NCI-H1694 treated with DMSO at 0.1 percent for 48 hours (cell line): ENCODE results near the gene GFPT1.

ENCODE experiments used
- DNase-seq: peaks from one replicate; lab custom pipeline; 2025; lab: John Stamatoyannopoulos, UW

GFPT1 gene

DNA sequence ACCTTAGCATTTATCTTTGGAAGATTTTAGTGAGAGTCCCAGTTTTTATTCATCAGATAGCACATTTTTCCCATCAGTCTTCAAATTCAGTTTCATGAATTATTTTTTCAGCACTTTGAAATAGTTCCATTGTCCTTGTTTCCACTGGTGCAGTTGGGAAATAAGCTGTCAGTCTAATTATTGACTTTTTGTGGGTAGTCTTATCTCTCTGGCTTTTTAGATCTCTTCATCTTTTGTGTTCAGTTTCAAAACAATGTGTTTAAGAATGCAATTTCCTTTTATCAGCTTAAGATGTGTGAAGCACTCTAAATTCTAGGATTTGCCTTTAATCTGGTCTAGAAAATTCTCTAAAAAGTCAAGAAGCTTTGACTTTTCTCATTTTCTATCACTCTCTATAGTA is 70.5 kb downstream of the GFPT1 start:
- DNase-seq: no peak

DNA sequence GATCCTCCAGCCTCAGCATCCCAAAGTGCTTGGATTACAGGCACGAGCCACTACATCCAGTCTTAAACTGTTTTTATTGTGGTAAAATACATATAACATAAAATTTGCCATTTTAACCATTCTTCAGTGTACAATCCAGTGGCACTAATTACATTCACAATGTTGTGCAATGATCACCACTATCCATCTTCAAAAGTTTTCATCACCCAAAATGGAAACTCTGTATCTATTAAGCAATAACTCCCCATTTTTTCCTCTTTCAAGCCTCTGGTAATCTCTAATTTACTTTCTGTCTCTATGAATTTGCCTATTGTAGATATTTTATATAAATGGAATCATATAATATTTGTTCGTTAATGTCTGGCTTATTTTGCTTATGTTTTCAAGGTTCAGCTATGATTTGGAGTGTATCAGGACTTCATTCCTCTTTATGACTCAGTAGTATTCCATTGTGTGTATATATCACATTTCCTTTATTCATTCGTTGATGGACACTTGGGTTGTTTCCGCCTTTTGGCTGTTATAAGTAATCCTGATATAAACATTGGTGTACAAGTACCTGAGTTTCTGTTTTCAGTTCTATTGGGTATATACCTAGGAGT is 71.8 kb downstream of the GFPT1 start:
- DNase-seq: no peak

DNA sequence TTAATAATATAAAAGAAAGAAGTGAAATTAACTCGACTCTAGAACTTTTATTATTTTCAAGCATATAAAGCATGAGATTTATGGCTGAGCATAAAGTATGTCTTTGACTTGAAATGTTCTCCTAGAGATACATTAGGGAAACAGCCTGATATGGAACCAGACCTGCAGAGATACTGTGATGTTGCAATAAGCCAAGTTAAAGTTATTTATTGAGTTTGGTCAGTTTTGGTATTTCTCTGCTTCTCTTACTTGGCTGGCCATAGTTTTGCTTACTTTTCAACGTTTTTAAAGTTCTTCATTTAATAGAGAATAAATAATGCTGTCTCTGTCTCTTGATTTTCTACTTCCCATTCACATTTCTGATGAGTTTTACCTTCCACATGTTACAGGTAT is 76.0 kb downstream of the GFPT1 start:
- DNase-seq: no peak

DNA sequence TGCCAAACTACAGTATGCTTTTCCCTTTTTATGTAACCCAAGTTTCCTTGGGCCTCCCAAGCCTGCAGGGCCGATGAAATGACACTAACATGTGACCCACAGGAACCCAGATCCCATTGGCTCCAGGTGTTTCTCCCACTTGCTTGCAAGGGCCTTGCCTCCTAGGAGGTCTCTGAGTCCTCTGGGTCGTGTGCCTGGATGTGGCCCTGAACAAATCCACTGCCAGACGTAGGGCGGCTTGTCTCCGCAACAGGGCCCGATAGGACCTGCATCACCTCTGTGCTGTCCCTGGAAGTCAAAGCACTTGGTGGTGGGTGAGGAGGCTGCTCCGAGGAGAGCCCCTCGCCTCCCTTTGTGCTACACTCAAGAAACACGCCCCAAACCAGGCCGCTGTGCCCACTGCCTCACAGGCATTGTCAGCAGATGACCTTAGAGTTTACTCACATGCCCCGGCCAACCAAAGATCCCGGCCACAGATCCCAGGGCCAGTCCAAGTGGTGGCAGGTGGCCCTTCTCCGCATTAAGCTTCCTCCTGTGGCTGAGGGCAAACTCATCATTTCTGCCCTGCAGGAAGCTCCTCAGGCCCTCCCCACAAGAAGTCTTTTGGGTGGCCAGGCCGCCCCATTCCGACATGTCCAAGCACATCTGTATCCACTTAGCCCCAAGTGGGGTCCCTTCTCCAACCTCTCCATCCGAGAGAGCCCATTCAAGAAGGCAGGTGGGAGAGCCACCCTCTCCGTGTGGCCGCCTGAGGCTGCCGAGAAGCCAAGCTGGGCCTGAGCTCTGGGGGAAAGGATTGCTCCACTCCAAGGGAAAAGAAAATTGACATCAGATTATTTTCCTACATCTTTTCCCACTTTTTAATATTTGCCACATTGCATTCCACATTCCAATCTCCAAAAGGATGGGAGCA is 76.7 kb downstream of the GFPT1 start:
- no peak for DNase-seq

DNA sequence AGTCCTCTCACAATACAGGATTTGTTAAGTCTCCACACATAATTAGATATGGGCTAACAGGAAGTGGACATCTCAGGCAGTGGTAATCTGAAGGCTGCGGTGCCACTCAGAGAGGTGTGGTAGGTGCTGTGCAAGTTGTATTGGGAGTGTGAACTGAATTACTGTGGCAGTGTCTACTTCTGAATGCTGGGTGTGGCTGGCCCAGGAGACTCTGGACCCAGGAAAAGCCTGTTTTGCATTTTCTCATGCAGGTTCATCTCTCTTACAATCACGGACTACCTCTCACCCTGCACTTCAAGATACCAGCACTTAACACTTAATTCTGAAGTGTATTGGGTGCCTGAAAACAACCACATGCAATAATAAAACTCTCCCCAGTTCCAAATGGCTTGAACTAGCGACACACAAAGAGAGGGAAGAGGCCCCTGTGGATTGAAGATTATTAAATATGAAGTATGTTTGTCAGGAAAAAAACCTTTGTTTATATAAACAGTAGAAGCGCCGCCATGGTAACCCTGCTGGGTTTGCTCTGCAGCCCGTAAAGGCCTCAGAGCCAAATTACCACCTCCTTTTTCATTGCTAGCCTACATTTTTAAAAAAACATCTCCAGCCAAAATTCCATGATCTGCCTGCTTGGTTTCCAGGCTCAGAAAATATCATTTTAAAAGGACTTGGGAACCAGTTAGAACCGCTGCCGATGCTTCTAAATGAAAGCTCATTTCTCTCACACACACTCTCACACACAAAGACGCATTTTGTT is 77.5 kb downstream of the GFPT1 start:
- no peak for DNase-seq

DNA sequence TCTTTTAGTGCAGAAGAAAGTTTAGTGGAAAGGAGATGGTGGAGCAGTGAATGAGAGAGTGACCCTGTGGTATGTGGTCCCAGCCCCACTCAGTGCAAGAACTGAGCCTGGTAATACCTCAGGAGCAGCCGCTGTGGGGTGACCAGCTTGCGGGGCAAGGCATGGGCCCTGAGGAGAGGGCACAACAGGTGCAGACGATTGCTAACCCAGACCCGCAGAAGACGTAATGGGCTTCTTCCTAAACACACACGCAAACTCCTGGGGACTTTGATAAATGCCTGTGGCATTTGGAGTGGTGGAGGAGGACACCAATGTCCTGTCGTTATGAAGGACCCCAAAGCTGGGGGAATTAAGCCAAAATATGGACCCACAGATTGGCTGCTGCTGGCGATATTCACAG is 78.7 kb downstream of the GFPT1 start:
- DNase-seq: no peak

DNA sequence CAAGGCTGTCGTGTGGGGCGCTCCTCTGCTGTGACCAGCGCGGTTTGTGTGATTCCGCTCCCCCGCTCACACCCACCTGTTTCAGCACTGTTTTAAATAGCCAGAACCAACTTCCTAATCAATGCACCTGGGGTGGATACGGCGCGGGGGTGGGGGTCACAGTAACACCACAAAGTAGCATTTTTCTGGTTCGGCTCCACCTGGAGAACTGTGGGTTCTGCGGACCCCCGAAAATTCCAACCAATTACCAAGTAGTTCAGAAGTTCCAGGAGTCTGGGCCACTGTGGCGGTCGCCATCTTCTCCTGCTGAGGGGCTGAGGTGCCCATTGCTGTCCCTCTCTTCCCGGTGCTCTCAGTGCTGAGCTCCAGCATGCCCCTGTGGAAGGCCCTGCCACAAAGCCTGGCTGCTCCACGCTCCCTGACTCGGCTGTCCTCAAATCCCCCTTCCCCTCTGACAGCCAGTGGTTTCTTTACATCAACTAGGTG is 79.4 kb downstream of the GFPT1 start:
- DNase-seq: no peak

DNA sequence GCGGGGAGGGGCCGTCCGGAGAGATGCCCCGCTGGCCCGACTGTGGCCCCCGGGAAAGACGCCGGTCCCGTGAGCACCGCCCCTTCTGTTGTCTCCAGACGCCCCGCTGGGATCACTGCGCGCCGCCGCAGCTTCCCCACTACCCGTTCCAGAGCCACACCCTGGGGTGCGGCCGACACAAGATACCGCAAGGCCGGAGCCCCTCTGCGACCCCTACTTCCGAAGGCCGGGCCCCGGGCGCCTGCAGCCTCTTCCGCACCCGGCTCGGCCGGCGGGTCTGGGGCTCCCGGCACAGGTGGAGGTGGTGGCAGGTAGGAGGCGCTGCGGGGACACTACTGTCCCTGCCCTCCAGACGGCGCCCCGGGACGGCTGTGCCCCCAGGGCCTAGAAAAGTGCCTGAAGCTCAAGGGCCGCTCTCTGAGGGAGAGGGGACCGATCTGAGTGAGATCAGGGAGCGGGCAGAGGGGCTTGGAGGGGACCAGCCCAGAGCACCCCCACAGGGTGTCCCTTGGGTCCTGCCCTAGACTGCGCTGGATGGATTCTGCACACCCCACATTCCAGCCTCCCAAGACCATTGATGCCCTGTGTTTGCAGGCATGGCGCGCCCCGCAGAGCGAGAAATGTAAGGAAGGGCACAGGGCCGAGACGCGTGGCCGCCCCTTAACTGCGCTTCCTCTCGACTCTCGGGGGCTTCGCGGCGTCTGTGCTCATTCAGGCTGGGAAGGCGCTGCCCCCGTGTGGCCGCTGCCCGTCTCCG is 80.0 kb downstream of the GFPT1 start:
- DNase-seq: peak; percentile 70

DNA sequence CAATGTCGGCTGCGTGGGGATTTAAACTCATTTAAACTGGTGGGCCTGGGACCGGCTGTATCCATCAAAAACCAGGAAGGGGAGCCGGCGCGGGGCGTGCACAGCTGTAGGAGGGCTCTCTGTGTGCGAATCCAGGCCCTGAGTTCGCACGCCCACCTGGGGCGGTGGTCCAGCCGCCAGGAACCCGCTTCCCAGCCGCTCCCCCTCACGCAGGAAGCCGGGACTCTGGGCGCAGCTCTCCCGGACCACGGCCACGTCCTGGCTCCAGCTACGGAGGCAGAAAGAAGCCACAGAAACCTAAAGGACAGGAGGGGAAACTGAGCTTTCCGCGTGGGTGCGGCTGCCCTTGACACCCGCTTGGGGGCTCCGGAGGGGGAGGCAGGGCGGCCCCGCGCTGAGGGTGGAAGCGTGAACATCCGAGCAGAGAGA is 80.6 kb downstream of the GFPT1 start:
- no peak for DNase-seq

DNA sequence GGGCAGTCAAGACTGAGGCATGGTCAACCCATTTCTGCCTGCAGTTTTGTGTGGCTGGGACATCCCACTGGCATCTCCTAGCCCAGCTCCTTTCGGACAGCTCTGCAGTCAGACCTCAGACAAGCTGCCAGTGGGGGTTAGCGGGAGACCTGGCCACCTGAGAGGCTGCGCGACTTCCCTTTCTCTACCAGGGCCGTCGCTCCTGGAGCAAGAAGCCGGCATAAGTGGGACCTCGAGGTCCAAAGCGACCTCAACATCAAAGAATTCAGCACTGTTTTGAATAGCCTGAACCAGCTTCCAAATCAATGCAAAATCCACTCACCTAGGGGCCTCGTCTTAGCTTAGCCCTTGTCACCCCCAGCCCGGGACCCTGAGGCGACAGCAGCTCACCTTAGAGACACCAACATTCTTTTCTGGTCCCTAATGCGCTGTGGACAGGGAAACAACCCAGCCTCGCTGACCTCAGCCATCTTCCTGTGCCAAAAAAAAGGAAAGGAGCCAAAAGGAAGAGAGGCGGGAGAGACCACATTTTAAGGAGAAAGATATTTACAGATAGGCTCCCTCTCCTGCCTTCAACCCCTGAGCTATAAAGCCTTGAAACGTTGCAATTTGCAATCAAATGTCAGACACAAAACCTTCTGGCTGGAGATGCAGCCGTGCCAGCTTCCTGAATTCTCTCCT is 81.2 kb downstream of the GFPT1 start:
- no peak for DNase-seq

DNA sequence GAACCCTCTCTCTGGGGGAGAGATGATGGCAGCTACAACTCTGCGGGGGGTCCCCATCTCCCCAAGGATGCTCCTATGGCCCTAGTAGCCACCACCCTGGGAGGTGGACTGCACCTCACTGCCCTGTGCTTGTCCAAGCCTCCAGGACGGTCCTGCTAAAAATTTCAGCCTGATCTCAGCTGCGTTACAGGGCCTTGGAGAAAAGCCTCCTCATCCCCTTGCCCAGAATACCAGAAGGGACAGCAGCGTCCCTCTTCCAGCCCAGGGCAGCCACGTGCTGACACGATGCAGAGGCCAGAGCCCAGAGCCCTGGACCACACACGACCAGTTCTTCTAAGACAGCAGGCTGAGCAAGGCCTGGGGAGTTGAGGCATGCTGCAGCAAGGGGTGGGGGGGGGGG is 81.9 kb downstream of the GFPT1 start:
- no peak for DNase-seq

DNA sequence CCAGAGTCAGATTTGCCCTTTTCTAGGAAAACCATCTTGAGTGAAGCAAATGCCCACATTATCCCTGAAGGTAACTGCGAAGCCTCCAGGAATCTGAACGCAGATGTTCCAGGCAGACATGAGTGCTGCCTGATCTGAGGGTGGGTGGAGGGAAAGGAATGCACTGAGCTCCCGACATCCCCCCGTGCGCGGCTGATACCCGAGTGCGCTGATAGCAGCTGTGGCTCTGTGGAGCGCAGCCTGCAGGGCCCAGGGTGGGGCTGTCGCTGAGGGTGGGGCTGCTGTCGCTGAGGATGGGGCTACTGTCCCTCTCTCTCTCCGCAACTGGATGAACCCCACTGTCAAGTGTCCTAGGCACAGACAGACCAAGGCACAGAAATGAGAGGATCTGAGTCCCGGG is 82.4 kb downstream of the GFPT1 start:
- DNase-seq: no peak

DNA sequence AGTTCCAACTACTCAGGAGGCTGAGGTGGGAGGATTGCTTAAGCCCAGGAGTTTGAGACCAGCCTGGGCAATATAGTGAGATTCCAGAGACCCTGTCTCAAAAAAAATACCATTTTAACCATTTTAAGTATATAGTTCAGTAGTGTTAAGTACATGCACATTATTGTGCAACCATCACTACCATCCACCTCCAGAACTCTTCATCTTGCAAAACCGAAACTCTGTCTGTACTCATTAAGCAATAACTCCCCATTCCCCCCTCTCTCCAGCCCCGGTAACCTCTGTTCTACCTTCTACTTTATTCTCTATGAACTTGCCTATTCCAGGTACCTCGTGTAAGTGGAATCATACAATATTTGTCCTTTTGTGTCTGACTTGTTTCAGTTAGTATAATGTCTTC is 86.4 kb downstream of the GFPT1 start:
- no peak for DNase-seq

DNA sequence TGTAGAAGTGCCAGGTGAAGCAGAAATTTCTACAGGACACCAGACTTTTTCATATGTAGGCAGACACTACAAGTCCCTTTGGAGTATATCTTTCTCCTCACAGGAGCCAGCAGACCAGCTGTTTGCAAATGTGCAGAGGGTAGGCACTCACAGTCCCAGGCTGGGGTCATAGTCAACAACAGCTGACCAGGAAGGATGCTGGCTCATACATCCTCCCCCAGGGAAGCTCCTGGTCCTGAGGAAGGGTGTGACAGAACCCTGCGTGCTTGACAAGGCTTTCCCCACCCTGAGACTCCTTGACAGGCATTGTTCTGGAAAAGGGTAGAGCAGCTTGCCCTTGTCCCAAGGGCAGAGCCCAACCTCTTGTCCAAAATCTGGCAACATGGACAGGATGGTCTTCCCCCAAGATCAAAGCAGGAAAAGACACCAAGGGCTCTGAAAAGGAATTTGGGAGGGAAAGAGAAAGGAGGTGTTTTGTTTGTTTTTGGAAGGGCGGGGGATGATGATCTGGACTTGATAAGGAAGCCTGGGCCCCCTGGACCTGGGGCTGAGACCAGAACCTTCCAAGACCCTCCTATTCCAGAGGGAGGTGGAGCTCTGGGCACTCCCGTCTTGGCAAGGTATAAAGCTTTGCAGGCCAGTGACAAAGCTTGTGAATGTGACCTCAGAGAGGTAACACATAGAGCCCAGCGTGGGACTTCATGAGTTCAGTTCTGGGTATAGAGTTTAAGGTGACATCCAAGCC is 87.1 kb downstream of the GFPT1 start:
- no peak for DNase-seq

DNA sequence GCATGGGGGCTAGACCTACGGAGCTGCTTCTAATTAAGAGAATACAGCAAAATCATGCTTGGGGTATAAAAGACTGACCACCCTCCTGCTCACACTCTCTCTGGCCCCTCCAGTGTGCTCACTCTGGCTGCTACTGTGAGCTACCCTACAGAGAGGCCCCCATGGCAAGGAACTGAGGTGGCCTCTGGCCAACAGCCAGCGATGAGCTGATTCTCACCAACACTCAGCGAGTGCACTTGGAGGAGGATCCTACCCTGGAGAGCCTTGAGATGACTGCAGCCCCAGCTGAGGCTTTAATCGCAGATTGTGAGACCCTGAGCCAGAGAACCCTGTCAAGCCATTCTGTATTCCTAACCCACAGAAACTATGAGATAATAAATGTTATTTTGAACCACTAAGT is 88.2 kb downstream of the GFPT1 start:
- no peak for DNase-seq

DNA sequence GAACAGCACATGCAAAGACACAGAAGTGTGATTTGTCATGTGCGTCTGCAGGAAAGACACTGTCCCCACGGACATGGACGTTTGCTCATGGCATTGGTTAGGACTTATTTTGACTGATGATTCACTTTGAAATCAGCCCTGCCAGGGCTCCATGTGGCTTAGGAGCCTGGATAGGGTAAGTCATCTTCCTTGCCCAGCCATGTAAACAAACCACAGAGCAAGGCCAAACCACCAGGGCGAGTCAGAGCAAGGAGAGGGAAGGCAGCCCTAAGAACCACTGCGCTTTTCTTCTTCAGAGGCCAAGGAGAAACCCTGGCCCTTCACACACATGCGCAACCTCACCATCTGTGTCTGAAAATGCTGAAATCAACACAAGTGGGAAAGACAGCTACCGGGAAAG is 88.8 kb downstream of the GFPT1 start:
- DNase-seq: no peak

DNA sequence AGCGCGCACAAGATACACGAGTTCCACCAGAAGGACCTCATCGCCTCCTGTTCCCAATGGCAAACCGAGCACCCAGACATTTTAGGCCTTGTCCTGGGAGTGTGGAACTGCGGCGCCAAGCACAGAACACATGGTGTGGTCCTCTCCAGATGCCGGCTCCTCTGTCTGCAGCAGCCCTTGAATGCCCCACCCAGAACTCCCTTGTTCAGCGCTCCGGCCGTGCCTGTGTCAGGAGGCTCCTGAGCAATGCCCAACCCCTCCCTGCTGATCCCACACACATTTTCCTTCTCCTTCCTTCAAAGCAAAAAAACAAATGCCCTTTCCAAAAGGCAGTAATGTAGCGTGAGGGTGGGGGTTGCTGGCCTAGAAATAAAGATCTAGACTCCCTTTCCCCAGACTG is 89.8 kb downstream of the GFPT1 start:
- DNase-seq: no peak

DNA sequence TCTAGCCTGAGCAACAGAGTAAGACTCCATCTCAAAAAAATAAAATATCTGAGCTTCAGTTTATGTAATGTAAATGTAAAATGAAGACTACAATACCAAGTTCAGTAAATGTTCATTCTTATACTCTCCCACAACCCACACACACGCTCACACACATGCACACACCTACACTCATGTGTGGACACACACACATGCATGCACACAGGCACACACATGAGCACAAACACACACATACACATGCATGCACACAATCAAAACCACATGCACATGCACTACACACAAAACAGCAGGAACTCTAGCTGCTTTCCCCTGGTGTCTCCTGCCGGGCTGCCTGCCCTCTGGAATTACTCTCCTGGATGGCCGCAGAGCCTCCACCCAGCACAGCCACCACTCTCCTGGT is 90.6 kb downstream of the GFPT1 start:
- DNase-seq: no peak

DNA sequence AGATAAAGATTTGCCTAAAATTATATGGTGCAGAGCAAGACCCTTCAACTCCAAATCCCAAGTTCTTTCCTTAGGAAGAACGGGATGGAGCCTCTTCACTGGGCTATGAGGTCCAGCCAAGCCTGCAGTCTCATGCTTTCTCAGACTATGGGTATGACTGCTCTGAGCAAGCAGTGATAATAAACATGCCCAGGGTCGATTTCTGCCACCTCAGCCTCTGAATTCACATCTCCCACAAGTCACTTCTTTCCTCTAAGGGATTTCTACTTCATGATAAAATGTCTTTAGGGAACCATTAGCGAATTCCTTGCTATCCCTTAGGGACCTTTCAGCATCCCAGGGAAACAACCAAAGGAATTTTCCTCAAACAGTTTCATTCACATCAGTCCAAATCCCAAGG is 94.8 kb downstream of the GFPT1 start:
- no peak for DNase-seq

DNA sequence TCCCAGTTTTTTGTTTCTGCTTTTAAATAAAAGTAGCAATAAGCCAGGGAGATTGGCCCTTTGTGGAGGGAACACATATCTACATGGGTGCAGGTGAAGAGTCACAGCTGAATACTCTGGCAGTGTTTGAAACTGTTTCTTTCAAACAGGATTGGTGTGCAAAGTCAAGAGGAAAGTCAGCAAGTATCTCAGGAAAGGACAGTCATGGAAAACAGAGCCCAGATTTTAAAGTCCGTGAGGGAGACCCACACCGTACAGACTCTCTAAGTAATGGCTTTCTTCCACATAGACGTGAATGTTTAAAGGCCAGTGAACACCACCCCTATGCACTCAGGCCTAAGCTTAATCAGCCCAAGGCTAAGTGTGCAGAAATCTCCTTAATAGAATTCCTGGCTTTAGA is 95.3 kb downstream of the GFPT1 start:
- no peak for DNase-seq
